ENCODE results near the gene ARSA. TPM values are rescaled to one million over a fixed set of nuclear protein-coding genes. Genes with fewer than 3 reads are reported as not detected.

ARSA gene
- total and polyA plus RNA-seq, 2 of the 13 experiments (the other 11 are each of a cell fraction or from before 2014, with no cell fraction given): 9.0 to 11.5 TPM

DNA sequence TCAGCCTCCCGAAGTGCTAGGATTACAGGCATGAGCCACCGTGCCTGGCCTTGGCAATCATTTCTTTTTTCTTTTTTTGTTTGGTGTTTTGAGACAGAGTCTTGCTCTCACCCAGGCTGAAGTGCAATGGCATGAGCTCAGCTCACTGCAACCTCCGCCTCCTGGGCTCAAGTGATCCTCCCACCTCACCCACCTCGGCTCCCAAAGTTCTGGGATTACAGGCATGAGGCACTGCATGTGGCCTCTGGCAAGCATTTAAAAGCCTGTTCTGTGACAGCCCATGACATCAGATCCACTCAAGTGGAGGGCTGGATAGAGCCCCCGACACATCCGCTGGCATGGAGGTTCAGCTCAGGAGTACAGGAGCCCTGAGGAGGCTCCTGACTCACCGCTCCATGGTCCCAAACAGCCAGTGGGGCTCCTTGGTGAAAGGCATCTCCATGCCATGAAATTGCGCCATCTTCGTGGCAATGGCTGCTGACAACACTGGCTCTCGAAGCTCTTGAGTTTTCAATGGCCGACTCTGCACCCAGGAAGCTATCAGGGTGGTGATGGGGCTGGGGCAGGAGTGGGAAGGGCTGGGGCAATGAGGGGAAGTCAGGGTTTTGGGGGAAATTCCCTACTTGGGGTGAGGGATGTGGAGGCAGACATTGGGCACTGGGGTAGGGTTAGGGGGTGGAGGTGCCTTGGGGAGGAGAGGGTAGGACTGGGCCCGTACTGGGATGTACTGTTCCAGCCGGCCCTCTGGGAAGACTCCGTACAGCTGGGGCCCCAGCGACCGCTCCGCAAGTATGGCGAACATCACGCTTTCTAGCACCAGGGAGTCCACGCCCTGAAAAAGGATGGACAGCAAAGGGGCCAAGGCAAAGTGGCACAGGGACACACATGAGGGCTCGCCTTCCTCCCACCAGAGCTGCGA, 46.7 kb downstream of the ARSA start:
- DNase-seq (ENCODE audit: low spot score) (no peak), FAIRE-seq (no peak), ATAC-seq (no peak)
- Histone ChIP-seq H3K4me3 (replicated peaks in 1 of 3; ENCODE audit: insufficient read depth in 1 of 3, low read depth in 2 of 3, low read length in 3 of 3) (peak overlapping the region; percentile 68 to 91 (median 86); a peak in 5 of 6 replicates), H3K79me2 (ENCODE audit: insufficient read depth, low read length) (no peaks in the 10 kb centered on the region), H3K4me1 (ENCODE audit: insufficient read depth, low read length) (peaks cover 32% of the 10 kb centered on the region), H3K4me2 (ENCODE audit: low read depth, low read length) (peak overlapping the region; percentile 92), H4K20me1 (ENCODE audit: insufficient read depth, low read length) (no peaks in the 10 kb centered on the region), H3K27ac (ENCODE audit: extremely low read length, insufficient read depth, low read length) (peak overlapping the region; percentile 98), H3K9ac (ENCODE audit: insufficient read depth, low read depth, low read length) (peak overlapping the region; percentile 94), H3K36me3 (replicated peaks in 1 of 2; ENCODE audit: control insufficient read depth in 1 of 2, insufficient read depth in 2 of 2, low read length in 2 of 2) (peaks cover 0 to 3% of the 10 kb centered on the region in 2 experiments; a peak in 2 of 5 replicates), H2AFZ (ENCODE audit: low read length) (no peak overlapping the region), H3K27me3 (ENCODE audit: control insufficient read depth in 1 of 2, insufficient read depth in 2 of 2, low read length in 2 of 2) (no peaks in the 10 kb centered on the region), H3K9me3 (ENCODE audit: low read length) (no peaks in the 10 kb centered on the region)
- intact Hi-C loops (cut with micrococcal nuclease; ENCODE audit: unreplicated experiment) (no loop called here), in situ Hi-C loops (cut with HindIII; ENCODE audit: extremely low pct_ligation_motif_present, low pct_unique_long_range_greater_than_20kb) (loop anchor here (5.0 kb wide), 1 partner anchor 116 kb away; no protein-coding TSS in a partner anchor)
- TF ChIP-seq SSRP1 (CRISPR knock-in tag; IDR thresholded peaks at IDR 0.05) (no peak), ZNF607 (CRISPR knock-in tag; IDR thresholded peaks at IDR 0.05; ENCODE audit: borderline replicate concordance) (0 out of 2 replicates have a peak, but pooled peaks have one; percentile 30), CEBPB (IDR thresholded peaks at IDR 0.05; ENCODE audit: borderline replicate concordance, low read depth, low read length) (peak; percentile 30; the same call in 1 of the 2 replicates)
- WGBS (ENCODE audit: low lambda C conversion rate): 93% methylated on average over 22 of the region's 22 CpGs
- TSS peak; percentile 66 for BruUV-seq (replicated peaks)
- ChIA-PET POLR2A (interaction anchor here (0.7 to 2.7 kb wide), 7 partner anchors 9 to 69 kb away, joined by 3 to 30 read pairs (median 15); partner anchors contain the start of genes SCO2 and SYCE3), CTCF (ENCODE audit: low intra/inter-chr PET ratio, low total read pairs) (no interaction called here)

GRCh38 chr22:50579752-50580151, 48.2 kb downstream of the ARSA start:
- H3K36me3 ChIP-seq (replicated peaks in 1 of 2; ENCODE audit: control insufficient read depth in 1 of 2, insufficient read depth in 2 of 2, low read length in 2 of 2): peaks cover 0 to 3% of the 10 kb centered on the region in 2 experiments; a peak in 2 of 5 replicates
- H3K9me3 ChIP-seq (ENCODE audit: low read length): no peaks in the 10 kb centered on the region
- H3K4me2 ChIP-seq (ENCODE audit: low read depth, low read length): no peak overlapping the region
- no peak overlapping the region for H3K4me3 ChIP-seq (replicated peaks in 1 of 3; ENCODE audit: insufficient read depth in 1 of 3, low read depth in 2 of 3, low read length in 3 of 3)
- no peak for FAIRE-seq
- no peaks in the 10 kb centered on the region for H4K20me1 ChIP-seq (ENCODE audit: insufficient read depth, low read length)
- peaks cover 26% of the 10 kb centered on the region for H3K4me1 ChIP-seq (ENCODE audit: insufficient read depth, low read length)
- no peak overlapping the region for H3K27ac ChIP-seq (ENCODE audit: extremely low read length, insufficient read depth, low read length)
- no peaks in the 10 kb centered on the region for H3K79me2 ChIP-seq (ENCODE audit: insufficient read depth, low read length)
- DNase-seq (ENCODE audit: low spot score): no peak
- no TSS peak for BruUV-seq (replicated peaks)
- intact Hi-C loops (cut with micrococcal nuclease; ENCODE audit: unreplicated experiment) (no loop called here), in situ Hi-C loops (cut with HindIII; ENCODE audit: extremely low pct_ligation_motif_present, low pct_unique_long_range_greater_than_20kb) (loop anchor here (5.0 kb wide), 2 partner anchors 33 to 118 kb away; no protein-coding TSS in a partner anchor)
- TF ChIP-seq ZFP90 (CRISPR knock-in tag; IDR thresholded peaks at IDR 0.05; ENCODE audit: borderline replicate concordance) (no peak), POLR2G (IDR thresholded peaks at IDR 0.05; ENCODE audit: low read depth, low read length) (0 out of 2 replicates have a peak, but pooled peaks have one; percentile 31), MYC (CRISPR knock-in tag; IDR thresholded peaks at IDR 0.05; ENCODE audit: borderline replicate concordance) (no peak)
- ChIA-PET CTCF (ENCODE audit: low intra/inter-chr PET ratio, low total read pairs) (no interaction called here), POLR2A (no interaction called here)
- no peak overlapping the region for H3K9ac ChIP-seq (ENCODE audit: insufficient read depth, low read depth, low read length)
- WGBS (ENCODE audit: low lambda C conversion rate): 100% methylated on average over 3 of the region's 4 CpGs
- H3K27me3 ChIP-seq (ENCODE audit: control insufficient read depth in 1 of 2, insufficient read depth in 2 of 2, low read length in 2 of 2): no peaks in the 10 kb centered on the region
- no peak for ATAC-seq
- H2AFZ ChIP-seq (ENCODE audit: low read length): no peak overlapping the region

All from HepG2 (cell line).